H9 (cell line): ENCODE results near the gene SGIP1. TPM values are rescaled to one million over a fixed set of nuclear protein-coding genes. Genes with fewer than 3 reads are reported as not detected.

ENCODE experiments used
- DNase-seq: peaks from one replicate; pipeline ENCODE4 v3.0.0-alpha.2; 2017
- H2AFZ ChIP-seq: one replicate; pipeline ENCODE4 v1.6.1; 2013; ENCODE audit warnings: mild to moderate bottlenecking, low read length, control low read depth, moderate library complexity
- H2AK5ac ChIP-seq: 2 replicates; pipeline ENCODE4 v1.6.1; 2013; ENCODE audit warnings: low read length, control low read depth, mixed read lengths; ENCODE audit not compliant: insufficient read length
- H2BK120ac ChIP-seq: one replicate; pipeline ENCODE4 v1.6.1; 2013; ENCODE audit warnings: low read depth, mild to moderate bottlenecking, low read length, control low read depth, inconsistent platforms; ENCODE audit not compliant: poor library complexity, severe bottlenecking
- H2BK12ac ChIP-seq: 2 replicates; pipeline ENCODE4 v1.6.1; 2013; ENCODE audit warnings: low read length, control low read depth, mixed read lengths, low read depth; ENCODE audit not compliant: insufficient read length
- H2BK15ac ChIP-seq: 2 replicates; pipeline ENCODE4 v1.6.1; 2013; ENCODE audit warnings: low read depth, low read length, control low read depth
- H2BK20ac ChIP-seq: one replicate; pipeline ENCODE4 v1.6.1; 2013; ENCODE audit warnings: low read depth, mild to moderate bottlenecking, low read length, control low read depth, inconsistent platforms; ENCODE audit not compliant: poor library complexity, severe bottlenecking
- H2BK5ac ChIP-seq: 2 replicates; pipeline ENCODE4 v1.6.1; 2013; ENCODE audit warnings: low read length, control low read depth, mixed read lengths; ENCODE audit not compliant: insufficient read length
- H3K14ac ChIP-seq: 2 replicates; pipeline ENCODE4 v1.6.1; 2013; ENCODE audit warnings: low read length, control low read depth; ENCODE audit not compliant: insufficient read depth
- H3K18ac ChIP-seq: 2 replicates; pipeline ENCODE4 v1.6.1; 2013; ENCODE audit warnings: low read depth, mild to moderate bottlenecking, mixed read lengths, low read length, control low read depth; ENCODE audit not compliant: insufficient read length
- H3K23ac ChIP-seq: 2 replicates; pipeline ENCODE4 v1.6.1; 2013; ENCODE audit warnings: low read length, control low read depth, mixed read lengths, low read depth; ENCODE audit not compliant: insufficient read length
- H3K23me2 ChIP-seq: 2 replicates; pipeline ENCODE4 v1.6.1; 2013; ENCODE audit warnings: low read depth, mild to moderate bottlenecking, mixed read lengths, low read length, control low read depth; ENCODE audit not compliant: insufficient read length, poor library complexity, severe bottlenecking
- H3K27ac ChIP-seq: 2 replicates; pipeline ENCODE4 v1.5.1; 2013; ENCODE audit warnings: low read length, control low read depth, mixed read lengths, low read depth; ENCODE audit not compliant: insufficient read length
- H3K27me3 ChIP-seq: 2 replicates; pipeline ENCODE4 v1.6.1; 2013; ENCODE audit warnings: low read length, control low read depth, inconsistent platforms; ENCODE audit not compliant: insufficient read depth
- H3K4ac ChIP-seq: 2 replicates; pipeline ENCODE4 v1.6.1; 2013; ENCODE audit warnings: low read depth, mild to moderate bottlenecking, control low read depth, inconsistent platforms, low read length, moderate library complexity
- H3K4me1 ChIP-seq: 2 replicates; pipeline ENCODE4 v1.6.1; 2013; ENCODE audit warnings: low read length, control low read depth, inconsistent platforms; ENCODE audit not compliant: insufficient read depth
- H3K4me2 ChIP-seq: 2 replicates; pipeline ENCODE4 v1.6.1; 2013; ENCODE audit warnings: low read length, control low read depth, mixed read lengths; ENCODE audit not compliant: insufficient read length, insufficient read depth
- H3K56ac ChIP-seq: 2 replicates; pipeline ENCODE4 v1.6.1; 2013; ENCODE audit warnings: low read depth, mild to moderate bottlenecking, mixed read lengths, low read length, control low read depth; ENCODE audit not compliant: insufficient read length
- H3K79me1 ChIP-seq: 2 replicates; pipeline ENCODE4 v1.6.1; 2013; ENCODE audit warnings: low read depth, mild to moderate bottlenecking, moderate library complexity, low read length, control low read depth, inconsistent platforms; ENCODE audit not compliant: insufficient read depth, poor library complexity, severe bottlenecking
- H3K79me2 ChIP-seq: 2 replicates; pipeline ENCODE4 v1.6.1; 2013; ENCODE audit warnings: low read length, control low read depth, inconsistent platforms; ENCODE audit not compliant: insufficient read depth
- H3K9ac ChIP-seq: 2 replicates; pipeline ENCODE4 v1.6.1; 2013; ENCODE audit warnings: low read length, control low read depth, mixed read lengths; ENCODE audit not compliant: insufficient read length; ENCODE audit errors: extremely low read depth
- H3K9me3 ChIP-seq: one replicate; pipeline ENCODE4 v1.6.1; 2013; ENCODE audit warnings: low read depth, low read length, inconsistent platforms; ENCODE audit not compliant: control insufficient read depth
- H3T11ph ChIP-seq: one replicate; pipeline ENCODE4 v1.6.1; 2013; ENCODE audit warnings: mild to moderate bottlenecking, low read length, control low read depth, inconsistent platforms
- H4K20me1 ChIP-seq: one replicate; pipeline ENCODE4 v1.6.1; 2013; ENCODE audit not compliant: control insufficient read depth, insufficient read length, insufficient read depth
- H4K5ac ChIP-seq: 2 replicates; pipeline ENCODE4 v1.6.1; 2013; ENCODE audit warnings: low read depth, mild to moderate bottlenecking, mixed read lengths, low read length, control low read depth; ENCODE audit not compliant: insufficient read length
- H4K8ac ChIP-seq: replicated peaks from 2 replicates; pipeline ENCODE4 v1.6.1; 2013; ENCODE audit warnings: low read length, control low read depth, mixed read lengths, low read depth; ENCODE audit not compliant: insufficient read length
- H4K91ac ChIP-seq: 2 replicates; pipeline ENCODE4 v1.6.1; 2013; ENCODE audit warnings: low read depth, mild to moderate bottlenecking, moderate library complexity, mixed read lengths, low read length, control low read depth; ENCODE audit not compliant: insufficient read length
- H3K27ac Mint-ChIP-seq, 3 experiments: 2 replicates in 2 of 3; 3 replicates in 1 of 3; pipeline ENCODE4 v1.8.0; 2020 to 2021; ENCODE audit warnings: mixed read lengths in 3 of 3, mild to moderate bottlenecking in 1 of 3, moderate library complexity in 1 of 3
- H3K27me3 Mint-ChIP-seq: 2 replicates; pipeline ENCODE4 v1.8.0; 2021; ENCODE audit warnings: low read depth, mild to moderate bottlenecking, moderate library complexity, mixed read lengths
- H3K36me3 Mint-ChIP-seq, 3 experiments: 2 replicates in 2 of 3; 3 replicates in 1 of 3; pipeline ENCODE4 v1.8.0; 2020 to 2021; ENCODE audit warnings: low read depth in 3 of 3, mixed read lengths in 3 of 3; ENCODE audit not compliant: insufficient read depth in 1 of 3
- H3K4me1 Mint-ChIP-seq, 2 experiments: 2 replicates each; pipeline ENCODE4 v1.8.0; 2020; ENCODE audit warnings: mixed read lengths in 2 of 2
- H3K4me3 Mint-ChIP-seq, 2 experiments: 2 replicates in 1 of 2; 3 replicates in 1 of 2; pipeline ENCODE4 v1.8.0; 2020 to 2021; ENCODE audit warnings: mild to moderate bottlenecking in 2 of 2, mixed read lengths in 2 of 2, moderate library complexity in 1 of 2
- H3K9me3 Mint-ChIP-seq, 2 experiments: 2 replicates in 1 of 2; 3 replicates in 1 of 2; pipeline ENCODE4 v1.8.0; 2020; ENCODE audit warnings: mild to moderate bottlenecking in 2 of 2, mixed read lengths in 2 of 2, moderate library complexity in 1 of 2
- CTCF ChIP-seq: fragments of 200-600 bp; sonication (generic); conservative IDR thresholded peaks from 3 replicates; pipeline ENCODE4 v1.8.0; 2021; ENCODE audit warnings: antibody characterized with exemption, mild to moderate bottlenecking
- total RNA-seq: library from RNA; stranded (reverse); gene quantifications from 2 replicates; pipeline ENCODE4 v1.2.1, GENCODE V29; 2021

SGIP1 gene
- total RNA-seq, 1 experiment from 2014 or later: 1.5 TPM

DNA sequence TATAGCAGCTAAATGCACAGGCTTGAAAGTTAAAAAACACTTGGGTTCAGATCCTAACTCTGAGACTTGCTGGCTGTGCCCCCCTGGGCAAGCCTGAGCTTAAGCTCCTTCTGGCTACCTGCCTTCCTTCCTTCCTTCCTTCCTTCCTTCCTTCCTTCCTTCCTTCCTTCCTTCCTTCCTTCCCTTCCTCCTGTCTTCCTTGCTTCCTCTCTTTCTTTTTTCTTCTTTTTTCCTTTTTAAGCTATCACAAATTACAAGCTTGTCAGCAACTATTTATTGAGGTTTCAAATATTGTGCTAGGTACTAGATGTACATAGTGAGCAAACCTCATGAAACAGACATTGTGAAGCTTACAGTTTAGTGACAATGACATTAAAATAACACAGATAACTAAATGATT, 15.1 kb downstream of the SGIP1 start:
- Histone ChIP-seq H3K79me1 (no peaks in the 10 kb centered on the region), H4K8ac (no peak overlapping the region), H3K9me3 (no peaks in the 10 kb centered on the region), H2AFZ (no peak overlapping the region), H3K4me2 (no peak overlapping the region), H2AK5ac (no peak overlapping the region), H3T11ph (no peak overlapping the region), H3K4ac (no peak overlapping the region), H3K14ac (no peak overlapping the region), H3K23me2 (no peaks in the 10 kb centered on the region), H4K20me1 (no peaks in the 10 kb centered on the region), H3K18ac (no peak overlapping the region), H3K79me2 (no peaks in the 10 kb centered on the region), H2BK5ac (no peak overlapping the region), H3K9ac (no peak overlapping the region), H4K5ac (no peak overlapping the region), H2BK12ac (no peak overlapping the region), H2BK20ac (no peak overlapping the region), H3K27me3 (no peaks in the 10 kb centered on the region), H3K27ac (no peak overlapping the region), H3K23ac (no peak overlapping the region), H3K4me1 (no peaks in the 10 kb centered on the region; the same call in 1 of the 2 replicates), H2BK15ac (no peak overlapping the region), H3K56ac (no peak overlapping the region), H2BK120ac (no peak overlapping the region), H4K91ac (no peak overlapping the region)
- TF ChIP-seq CTCF: no peak
- Mint-ChIP-seq H3K27me3 (no peaks in the 10 kb centered on the region), H3K4me1 (peaks cover 10% of the 10 kb centered on the region in 2 experiments), H3K9me3 (no peaks in the 10 kb centered on the region), H3K27ac (no peak overlapping the region), H3K36me3 (no peaks in the 10 kb centered on the region), H3K4me3 (no peak overlapping the region)
- no peak for DNase-seq
